HG03135 (cell line): ENCODE results near the gene KIF6.

Experiments
- ATAC-seq: cut with Tn5 transposase; IDR thresholded peaks from one replicate; pipeline ENCODE4 v1.9.1; 2021; ENCODE audit warnings: mild to moderate bottlenecking, moderate library complexity; ENCODE audit not compliant: unreplicated experiment

KIF6 gene

GRCh38 chr6:39328066-39328465 is 397.1 kb downstream of the KIF6 start:
- no peak for ATAC-seq

GRCh38 chr6:39327507-39327906 is 397.7 kb downstream of the KIF6 start:
- no peak for ATAC-seq

DNA sequence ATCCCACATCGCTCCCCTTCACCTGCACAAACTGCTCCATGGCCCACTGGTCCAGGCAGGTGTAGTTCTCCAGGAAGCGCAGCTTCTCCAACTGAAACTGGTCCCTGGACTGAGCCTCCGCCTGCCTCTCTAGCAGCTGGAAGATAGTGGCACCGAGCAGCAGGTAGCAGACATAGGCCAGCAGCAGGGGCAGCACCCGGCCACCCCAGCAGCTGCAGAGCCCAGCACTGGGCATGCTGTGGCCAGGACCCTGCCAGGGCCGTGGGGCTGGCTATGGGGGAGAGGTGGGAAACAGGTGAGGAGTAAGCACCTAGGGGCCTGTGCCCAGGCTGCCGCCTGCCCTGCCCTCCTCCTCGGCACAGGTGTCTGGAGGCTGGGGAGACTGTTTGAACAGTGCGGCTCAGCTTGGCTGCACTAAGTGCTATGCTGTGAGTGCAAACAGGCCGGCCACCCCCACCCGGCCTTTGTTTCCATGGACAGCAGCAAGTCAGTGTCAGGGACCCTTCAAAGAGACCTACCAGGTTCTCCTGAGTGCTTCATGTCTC is 402.8 kb downstream of the KIF6 start, which contains the start of gene KCNK16:
Gene KCNK16, minus strand, starts transcription at position 397 of the 545 bp plus-strand sequence. Its CDS starts 162 bp downstream, at position 235.
- no peak for ATAC-seq

DNA sequence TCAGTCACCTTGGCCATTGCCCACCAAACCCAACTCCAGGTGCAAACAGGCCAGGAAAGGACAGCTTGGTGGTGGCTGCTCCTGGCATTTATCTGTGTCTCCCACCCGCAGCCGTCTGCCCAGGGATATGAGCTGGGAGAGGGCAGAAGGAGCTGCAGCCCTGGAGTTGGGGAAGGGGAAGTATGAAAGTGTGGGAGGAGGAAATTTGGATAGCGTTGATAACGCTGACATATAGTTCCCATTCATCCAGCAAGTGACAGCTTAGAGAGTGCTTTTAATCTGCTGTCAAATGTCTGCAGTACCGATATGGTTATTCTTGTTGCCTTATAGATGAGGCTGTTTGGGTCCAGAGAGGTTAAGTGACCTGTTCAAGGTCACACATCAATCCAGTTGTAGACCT is 403.4 kb downstream of the KIF6 start:
- no peak for ATAC-seq

DNA sequence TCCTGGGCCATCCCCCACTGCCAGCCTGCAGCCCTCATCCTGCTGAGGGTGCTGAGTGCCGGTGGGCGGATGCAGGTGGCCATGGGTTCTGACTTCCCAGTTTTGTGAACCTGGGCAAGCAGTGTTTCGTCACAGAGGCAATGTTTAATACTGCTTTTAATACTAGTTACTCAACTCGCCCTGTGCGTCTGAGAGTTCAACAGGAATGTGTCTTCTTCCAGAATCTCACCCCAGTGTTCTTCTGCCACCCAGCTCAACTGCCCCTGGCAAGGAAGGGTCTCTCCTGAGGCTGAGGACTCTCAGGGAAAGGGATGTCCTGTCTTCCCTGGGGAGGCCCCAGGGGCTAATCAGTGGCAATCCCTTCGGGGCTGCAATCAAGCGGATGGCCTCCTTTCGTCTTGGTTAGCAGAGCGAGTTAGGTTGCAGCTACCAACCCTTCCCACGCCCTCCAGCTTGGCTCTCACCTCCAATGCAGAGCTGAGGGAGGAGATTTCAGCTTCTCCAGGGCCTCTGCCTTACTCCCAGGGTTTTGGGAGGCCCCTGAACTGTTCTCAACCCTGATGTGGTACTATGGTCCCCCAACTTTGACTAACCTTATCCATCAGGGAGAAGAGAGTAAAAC is 404.7 kb downstream of the KIF6 start:
- ATAC-seq: no peak

GRCh38 chr6:39319621-39320362 is 405.4 kb downstream of the KIF6 start:
- ATAC-seq: no peak

DNA sequence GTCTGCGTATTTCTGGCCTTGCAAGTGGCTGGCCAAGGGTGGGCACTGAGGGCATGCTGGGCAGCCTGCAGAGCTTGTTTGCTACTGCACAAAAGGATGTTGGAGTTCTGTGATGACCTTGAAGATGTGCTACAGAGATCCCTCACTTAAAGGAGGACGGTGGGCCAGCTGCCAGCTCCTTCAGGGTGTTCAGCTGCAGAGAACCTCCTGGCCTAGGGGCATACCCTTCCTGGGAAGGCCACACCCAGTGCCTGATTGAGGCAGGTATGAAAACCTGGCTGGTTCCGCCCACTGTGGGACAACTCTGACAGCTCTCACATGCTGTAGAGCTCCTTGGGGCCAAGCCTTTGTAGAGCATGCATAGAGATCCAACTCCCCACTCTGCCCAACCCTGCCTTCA is 408.0 kb downstream of the KIF6 start:
- no peak for ATAC-seq

DNA sequence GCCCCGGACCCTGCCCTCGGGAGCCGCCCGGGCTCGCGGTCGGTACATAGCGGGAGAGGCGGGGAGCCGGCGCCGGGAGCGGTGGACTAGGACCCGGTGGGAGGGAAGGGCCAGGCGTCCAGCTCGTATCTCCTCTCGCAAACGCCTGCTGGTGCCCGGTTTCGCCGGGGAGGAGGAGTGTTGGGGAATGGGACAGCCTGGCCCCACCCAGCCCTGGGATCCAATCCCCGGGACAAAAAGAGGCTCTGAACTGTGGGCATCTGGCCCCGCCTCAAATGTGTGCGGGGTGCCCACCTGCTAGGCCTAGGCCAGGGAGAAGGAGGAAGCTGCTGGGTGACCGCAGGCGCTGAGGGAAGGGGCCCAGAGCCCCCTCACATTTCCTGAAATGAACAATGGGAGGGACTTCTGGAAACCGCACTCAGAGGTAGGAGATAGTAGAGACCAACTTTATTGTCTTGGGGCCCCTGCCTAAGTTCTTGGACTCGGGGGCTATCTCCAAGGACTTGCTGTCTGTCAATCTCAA is 410.9 kb downstream of the KIF6 start, which contains the start of gene KCNK17:
Gene KCNK17, minus strand, starts transcription at position 147 of the 523 bp plus-strand sequence. Its CDS starts 99 bp downstream, at position 48.
- no peak for ATAC-seq

DNA sequence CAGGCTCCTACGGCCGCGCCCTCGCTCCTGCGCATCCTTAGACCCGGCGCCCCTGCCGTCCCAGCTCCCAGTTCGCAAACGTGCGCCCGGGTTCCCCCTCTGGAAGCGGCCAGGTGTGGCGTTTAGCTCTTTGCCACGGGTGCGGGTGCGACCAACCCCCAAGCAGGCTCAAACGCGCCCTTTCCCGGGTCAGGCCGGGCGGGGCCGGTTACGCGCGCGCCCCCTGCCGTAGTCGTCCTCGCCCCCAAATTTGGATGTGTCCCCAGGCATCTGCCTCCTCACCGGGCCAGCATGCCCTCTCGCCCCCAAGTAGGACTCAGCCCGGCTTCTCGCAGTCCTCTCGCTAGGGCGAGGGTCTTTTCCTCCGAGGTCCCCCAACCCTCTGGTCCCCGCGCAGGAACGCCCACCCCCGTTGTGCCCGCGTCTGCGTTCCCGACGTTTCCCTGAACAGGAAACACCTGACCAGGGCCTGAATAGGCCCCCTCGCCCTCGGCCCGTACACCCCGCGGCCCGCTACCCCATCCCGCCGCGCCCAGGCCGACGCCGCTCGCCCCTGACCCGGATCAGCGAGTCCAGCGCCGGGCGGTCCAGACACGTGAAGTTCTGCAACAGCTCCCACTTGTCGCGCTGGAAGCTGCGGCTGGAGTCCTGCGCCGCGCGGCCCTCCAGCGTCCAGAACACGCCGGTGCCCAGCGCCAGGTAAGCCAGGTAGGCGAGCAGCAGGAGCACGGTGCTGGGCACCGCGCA is 411.5 kb downstream of the KIF6 start:
- no peak for ATAC-seq

DNA sequence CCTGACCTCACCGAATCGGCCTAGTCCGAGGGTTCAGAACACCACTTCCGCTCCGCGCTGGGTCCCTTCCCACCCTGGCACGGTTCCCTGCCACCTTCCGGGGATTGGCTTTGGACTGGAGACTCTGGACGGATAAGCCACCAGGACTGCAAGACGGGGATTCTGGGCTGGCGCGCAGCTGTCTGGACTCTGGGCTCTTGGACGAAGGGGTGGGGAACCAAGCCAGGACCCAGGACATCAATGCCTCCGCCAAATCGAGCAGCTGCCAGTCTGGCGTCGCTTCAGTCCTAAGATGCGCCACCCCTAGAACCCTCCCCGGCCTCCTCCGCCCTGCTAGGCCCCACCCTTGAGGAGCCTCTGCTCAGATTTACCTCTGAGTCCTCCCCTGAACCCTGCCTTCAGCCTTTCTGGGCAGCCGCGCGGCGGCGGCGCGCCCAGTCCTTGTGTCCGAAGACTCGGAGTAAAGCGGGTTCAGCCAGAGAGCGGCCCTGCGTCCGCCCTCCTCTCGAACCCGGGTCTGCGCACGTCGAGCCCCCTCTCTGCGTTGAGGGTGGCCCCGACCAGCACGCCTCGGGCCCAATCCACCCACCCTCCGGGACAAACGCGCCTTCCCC is 412.2 kb downstream of the KIF6 start:
- ATAC-seq: no peak

DNA sequence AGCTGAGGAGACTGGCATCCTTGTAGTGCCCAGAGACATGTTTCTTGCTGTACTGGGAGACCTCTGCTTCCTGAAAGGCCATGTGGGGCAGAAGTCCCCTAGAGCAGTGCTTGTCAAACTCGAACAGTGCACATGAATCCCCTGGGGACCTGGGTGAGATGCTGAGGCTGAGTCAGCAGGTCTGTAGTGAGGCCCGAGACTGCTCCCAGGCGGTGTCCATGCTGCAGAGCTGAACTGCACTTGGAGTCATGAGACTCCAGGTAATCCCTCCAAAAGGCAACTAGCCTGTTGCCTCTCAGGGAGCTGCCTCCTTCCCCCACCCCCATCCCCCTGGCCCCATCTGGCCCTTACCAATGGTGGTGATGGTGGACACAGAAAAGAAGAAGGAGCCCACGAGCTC is 414.7 kb downstream of the KIF6 start:
- ATAC-seq: no peak

DNA sequence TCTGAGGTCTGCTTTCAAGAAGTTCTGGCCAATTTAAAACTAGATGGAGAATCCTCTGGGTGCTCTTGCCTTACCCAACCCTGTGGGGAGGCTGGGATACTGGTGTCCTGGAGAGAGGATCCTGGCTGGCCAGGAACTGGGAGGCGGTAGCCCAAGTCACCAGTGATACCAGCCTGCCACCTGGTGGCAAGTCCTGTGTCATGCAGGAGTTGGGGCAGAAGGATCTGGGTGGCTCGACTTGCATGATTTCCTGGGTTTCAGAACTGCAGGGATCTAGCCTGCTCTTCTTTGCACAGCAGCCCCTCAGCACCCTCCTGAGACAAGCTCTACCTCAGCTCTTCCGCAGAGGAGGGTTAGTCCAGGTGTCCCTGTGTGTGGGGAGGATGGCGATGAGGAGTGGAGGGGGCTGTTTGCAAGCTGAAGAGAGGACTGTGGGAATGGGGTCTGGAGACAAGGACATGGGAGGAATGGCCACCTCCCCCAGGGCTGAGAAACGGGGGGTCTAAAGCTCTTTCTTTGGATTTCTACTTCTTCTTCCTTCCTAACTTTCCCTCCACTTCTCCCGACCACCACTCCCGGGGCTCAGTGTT is 415.2 kb downstream of the KIF6 start:
- ATAC-seq: no peak

DNA sequence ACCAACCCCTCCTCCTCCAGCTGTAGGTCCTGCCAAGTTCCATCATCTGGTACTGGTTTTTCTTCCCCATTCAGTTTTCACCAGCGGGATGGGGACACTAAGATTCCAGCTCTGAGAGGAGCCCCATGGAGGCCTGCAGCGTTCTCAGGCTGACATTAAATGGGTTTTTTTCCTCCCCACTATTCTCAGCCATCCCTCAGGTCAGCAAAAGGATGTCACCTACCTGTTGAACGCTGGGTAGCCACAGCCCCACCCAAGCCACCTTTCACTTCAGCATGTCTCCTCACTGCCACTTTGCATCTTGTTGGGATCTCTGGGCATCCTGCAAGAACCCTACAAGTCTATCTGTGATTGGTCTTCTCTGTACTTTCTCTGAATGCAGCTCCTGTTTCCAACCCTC is 417.7 kb downstream of the KIF6 start:
- no peak for ATAC-seq

GRCh38 chr6:39304951-39305350 is 420.3 kb downstream of the KIF6 start:
- ATAC-seq: no peak

DNA sequence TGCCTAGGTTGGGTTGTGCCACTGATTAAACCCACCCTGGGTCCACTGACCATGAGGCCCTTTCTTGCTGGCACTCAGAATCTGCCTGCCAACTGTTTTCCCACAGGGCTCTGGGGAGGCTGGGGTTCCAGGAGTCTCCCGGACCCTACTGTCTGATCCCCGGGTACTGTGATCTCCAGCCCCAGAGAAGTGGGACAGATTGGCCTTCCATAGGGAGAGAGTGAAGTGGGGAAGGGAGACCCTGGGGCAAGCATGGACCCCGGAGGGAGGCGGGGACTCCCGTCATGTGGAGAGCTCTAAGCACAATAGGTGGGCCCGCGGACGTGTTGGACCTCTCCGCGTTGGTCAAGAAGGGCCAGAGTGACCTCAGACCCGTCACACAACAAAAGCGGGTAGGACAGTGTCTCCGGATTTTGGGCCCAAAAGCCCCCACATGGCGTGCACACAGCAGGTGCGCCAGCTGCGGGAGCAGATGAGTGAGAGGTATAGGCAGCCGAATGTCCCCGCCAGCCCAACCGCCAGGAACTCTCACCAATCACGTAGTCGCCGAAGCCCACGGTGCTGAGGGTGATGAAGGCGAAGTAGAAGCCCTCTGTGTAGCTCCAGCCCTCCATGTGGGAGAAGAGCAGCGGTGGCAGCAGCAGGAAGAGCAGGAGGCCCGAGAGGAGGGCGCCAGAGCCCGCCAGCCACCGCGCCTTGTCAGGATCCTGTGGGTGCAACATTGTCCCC is 421.6 kb downstream of the KIF6 start:
- ATAC-seq: no peak

DNA sequence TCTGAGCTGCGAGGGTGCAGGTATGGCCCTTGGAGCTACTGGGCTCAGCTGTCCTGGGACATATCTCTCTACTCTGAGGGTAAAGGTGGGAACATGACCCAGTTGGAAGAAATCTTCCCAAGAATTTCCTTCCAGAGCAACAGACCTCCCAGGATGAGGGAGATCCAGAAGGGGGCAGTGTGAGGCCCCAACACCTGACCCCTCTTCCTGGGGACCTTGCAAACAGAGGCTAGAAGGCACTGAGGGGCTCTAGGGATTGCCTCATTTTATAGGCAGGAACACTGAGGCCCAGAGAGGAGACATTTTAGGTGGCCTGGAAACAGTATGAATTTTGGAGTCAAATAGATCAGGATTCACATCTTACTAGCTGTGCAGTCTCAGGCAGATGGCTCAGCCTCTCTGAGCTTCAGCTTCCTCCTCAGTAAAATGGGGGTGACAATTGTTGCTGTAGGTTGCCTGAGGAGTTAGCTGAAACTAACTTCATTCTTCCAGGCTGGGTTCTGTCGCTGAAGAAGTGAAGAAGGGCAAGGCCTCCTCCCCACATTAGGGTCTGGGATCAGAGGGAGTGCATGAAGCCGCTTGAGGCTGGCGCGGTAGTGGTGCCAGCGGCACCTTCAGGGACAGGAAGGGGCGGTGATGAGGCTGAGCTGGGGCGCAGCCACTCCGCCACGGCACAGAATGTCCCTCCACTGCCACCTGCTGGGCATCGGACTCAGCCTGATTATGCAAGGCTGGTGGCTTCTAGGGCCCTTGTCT is 422.4 kb downstream of the KIF6 start:
- ATAC-seq: no peak

GRCh38 chr6:39302011-39302410 is 423.2 kb downstream of the KIF6 start:
- ATAC-seq: no peak

DNA sequence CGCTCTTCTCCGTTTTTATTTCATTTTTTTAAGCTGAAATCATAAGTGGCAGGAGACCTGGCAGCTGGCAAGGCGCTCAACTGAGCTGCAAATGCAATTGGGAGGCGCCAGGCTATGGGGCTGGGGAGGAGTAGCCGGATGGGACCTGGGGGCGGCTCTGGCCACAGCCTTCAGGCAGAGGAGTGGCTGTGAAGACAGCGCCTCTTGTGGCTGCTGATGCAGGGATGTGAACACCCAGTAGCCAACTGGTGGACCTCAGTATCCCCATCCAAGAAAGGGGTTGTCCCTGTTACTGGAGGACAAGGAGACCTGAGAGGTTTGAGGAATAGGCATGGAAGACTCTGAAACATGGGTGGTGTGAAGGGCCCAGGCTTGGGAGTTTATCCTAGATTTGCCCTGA is 423.6 kb downstream of the KIF6 start:
- no peak for ATAC-seq

GRCh38 chr6:39300739-39301138 is 424.5 kb downstream of the KIF6 start:
- no peak for ATAC-seq
